ENCODE results near the gene CTRB2.
"Not testable (repeated sequence)": the region's sequence is repeated elsewhere in the genome, so short reads cannot be mapped to it uniquely, and the experiment has no call there.

Gene CTRB2

GRCh38 chr16:75242436-75243078, 35.6 kb upstream of the CTRB2 start:
- DNase-seq (ENCODE audit: low read depth, low spot score): not testable (repeated sequence)

DNA sequence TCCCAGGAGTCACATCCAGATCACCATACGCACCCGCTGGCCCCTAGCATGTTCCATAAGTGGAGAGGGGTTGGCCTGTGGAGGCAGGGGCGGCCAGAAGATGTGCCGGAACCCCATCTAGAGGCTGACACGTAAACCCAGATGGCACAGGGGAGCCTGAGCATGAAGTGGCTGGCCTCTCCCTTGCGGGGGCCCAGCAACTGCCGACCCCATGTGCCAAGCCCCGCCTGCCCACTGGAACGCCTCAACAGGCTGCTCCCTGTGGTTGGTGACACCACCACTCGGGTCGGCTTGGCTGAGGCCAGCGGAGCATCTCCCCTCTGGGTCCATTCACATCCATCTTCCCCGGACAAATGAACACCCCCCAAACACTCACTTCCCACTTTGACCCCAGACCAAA, 35.0 kb upstream of the CTRB2 start:
- DNase-seq (ENCODE audit: low read depth, low spot score): no peak

- no peak for DNase-seq (ENCODE audit: low read depth, low spot score)
Observed at GRCh38 chr16:75241412-75241811, 34.5 kb upstream of the CTRB2 start.

DNA sequence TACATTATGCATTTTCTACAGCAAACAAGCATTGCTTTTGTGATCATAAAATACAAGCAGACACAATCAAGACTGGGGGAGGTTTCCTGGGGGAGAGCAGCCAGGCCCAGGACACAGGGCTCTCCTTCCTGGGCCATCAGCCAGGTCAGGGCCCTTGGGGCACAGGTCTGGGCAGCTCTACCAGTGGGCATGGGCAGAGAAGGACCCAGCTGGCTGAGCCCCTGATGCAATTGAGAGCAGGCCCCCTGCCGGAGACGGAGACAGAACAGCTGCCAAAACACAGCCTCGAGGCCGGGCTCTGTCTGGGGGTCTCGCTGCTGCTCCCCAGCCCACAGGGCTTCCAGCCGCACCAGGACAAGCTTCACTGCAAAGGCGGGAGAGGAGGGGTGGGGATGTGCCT, 33.7 kb upstream of the CTRB2 start:
- not testable (repeated sequence) for DNase-seq (ENCODE audit: low read depth, low spot score)

GRCh38 chr16:75239542-75240122, 32.7 kb upstream of the CTRB2 start:
- no peak for DNase-seq (ENCODE audit: low read depth, low spot score)

DNA sequence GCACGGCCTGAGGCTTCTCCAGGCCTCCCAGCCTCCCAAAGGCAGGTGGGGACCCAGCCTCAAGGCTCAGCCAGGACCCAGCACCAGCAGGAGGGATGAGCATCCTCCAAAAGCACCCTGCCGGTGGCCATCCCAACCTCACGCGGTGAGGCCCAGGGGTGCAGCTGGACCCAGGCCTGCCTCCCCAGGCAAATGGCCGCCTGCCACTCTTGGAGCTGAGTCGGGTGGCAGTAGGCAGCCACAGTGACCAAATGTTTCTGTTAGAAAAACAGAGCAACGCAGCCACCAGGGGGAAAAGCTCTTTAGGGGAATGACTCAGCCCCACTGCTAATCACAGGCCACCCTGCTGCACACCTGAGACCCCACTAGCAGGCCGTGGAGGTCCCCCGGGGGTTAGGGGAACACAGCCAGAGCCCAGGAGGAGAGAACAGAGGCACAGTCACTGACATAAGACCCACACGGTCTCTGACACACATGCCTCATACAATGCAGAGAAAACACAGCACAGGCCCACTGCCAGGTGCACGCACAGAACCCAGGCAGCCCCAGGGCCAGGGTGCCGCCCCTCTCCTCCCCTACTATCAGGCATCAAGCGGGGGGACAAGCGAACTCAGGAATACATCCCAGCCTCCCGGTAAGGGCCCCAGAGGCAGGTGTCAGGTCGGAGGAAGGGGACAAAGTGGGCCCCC, 32.0 kb upstream of the CTRB2 start:
- no peak for DNase-seq (ENCODE audit: low read depth, low spot score)

GRCh38 chr16:75238132-75238852, 31.3 kb upstream of the CTRB2 start:
- DNase-seq (ENCODE audit: low read depth, low spot score): no peak

DNA sequence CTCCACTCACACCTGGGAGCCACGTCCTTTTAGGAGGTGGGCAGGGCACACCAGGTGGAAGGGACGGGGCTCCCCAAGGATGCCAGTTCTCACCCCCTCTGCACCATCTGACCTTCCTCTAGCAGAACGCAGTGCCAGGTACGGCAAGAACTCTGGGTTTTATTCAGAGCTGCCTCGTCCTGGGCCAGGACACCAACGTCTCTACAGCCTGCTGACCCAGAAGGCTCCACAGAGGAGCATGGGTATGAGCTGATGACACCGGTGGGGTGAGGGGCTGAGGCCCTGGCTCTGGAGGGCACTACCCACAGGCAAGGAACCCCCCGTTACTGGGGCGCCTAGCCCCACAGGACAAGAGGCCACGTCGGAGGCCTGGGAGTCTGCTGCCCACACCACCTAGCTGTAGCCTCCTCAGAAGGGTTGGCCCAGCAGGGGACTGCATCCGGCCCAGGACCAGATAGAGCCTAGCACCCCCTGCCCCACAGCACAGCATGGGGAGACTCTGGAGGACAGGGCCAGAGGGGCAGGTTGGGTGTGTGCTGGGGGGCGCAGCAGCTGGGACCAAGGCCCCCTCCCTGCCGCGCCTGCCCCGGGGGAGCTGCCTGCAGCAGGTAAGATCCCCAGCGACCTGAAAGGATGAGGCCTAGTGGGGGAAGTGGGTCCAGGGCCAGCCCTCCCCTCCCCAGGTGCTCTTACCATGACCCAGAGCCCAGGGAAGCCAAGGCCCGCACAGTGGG, 30.6 kb upstream of the CTRB2 start:
- DNase-seq (ENCODE audit: low read depth, low spot score): no peak

- no peak for DNase-seq (ENCODE audit: low read depth, low spot score)
Observed at GRCh38 chr16:75236736-75237397, 29.9 kb upstream of the CTRB2 start.

DNA sequence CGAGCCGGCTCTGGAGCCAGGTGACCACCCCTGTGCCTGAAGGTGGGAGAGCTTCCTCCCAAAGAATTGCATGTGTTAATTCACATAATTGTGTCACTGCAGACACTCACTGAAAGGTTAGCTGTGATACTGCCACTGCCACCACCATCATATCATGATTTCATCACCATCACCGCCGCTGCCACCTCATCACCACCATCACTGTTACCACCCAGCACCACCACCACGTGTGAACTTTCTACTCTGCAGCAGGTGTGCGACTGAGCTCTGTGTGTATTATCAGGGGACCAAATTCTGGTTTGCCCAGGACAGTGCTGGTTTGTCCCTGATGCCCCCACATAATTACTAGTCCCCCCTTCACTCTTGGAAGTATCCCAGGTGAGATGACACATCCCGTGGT, 29.3 kb upstream of the CTRB2 start:
- DNase-seq (ENCODE audit: low read depth, low spot score): no peak

GRCh38 chr16:75235721-75236193, 28.8 kb upstream of the CTRB2 start:
- no peak for DNase-seq (ENCODE audit: low read depth, low spot score)

DNA sequence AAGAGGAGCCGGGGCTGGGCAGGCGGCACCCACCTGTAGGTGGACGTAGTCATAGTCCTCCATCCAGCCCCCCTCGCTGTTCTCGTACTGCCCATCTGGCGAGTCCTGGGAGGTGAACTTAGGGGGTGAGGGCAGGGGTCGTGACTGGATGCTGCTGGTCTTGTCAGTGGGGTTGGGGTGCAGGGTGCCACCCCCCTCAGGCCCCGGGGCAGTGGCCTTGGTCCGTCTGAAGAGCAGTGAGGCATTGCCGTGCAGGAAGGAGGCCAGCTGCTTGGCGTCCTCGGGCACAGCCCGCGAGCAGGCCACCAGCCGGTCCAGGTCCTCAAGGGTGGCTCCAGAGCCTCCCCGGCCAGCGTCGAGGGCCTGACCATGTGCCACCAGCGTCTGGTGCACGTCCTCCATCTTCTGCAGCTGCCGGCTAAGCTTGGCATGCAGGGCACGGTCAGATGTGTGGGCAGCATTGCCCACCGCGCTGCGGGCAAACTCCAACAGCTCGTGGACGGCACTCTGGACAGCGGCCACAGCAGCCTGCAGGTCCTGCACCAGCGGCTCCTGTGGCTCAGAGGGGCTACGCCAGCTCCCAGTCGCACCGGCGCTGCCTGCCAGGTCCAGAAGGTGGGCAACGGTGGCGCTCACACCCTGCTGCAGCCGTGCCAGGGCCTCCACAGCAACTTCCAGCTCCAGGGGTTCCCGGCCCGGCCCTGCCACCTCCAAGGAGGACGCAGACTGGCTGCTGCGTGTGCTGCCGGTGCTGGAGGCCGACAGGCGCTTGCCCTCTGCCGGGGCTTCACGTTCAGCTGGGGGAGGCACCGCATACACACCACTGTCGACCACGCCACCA, 28.1 kb upstream of the CTRB2 start:
- DNase-seq (ENCODE audit: low read depth, low spot score): no peak

- DNase-seq (ENCODE audit: low read depth, low spot score): no peak
Observed at GRCh38 chr16:75233611-75233938, 26.6 kb upstream of the CTRB2 start.

DNA sequence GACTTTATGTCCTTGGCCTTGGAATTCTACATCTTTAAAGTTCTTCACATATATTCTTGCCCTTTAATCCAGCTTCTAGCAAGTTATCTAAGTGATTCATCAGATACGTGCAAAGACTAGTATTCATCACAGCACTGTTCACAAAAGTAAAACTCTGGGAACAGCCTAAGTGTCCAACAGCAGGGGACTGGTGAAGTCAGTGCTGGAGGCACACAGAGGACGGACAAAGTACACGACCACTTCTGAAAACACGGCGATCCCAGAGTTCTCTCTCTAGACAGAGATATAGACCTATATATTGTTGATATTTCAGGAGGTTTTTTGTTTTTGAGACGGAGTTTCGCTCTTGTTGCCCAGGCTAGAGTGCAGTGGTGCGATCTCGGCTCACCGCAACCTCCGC, 24.6 kb upstream of the CTRB2 start:
- DNase-seq (ENCODE audit: low read depth, low spot score): no peak

DNA sequence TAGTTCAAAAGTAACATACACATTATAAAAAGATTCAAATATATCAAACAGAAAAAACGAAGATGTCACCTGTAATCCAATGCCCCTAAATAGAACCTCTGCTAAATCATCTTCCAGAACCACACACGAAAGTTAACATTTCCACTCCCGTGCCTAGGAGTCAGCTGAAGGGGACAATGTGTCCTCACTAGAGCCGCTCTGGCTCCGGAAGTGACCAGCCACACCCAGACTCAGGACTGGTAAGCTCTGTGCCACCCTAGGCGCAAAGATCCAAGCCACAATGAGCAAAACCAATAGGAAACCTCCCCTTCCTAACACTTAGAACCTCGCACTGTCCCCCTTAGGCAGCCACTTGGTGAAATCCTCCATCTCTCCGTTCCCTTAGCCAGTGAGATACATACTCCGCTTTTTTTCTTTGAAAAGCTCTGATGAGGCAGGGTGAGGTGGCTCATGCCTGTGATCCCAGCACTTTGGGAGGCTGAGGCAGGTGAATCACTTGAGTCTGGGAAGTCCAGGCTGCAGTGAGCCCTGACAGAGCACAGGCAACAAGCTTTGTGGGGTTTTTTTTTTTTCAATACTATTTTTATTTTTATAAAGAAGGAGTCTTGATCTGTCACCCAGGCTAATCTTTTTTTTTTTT, 23.6 kb upstream of the CTRB2 start:
- no peak for DNase-seq (ENCODE audit: low read depth, low spot score)

DNA sequence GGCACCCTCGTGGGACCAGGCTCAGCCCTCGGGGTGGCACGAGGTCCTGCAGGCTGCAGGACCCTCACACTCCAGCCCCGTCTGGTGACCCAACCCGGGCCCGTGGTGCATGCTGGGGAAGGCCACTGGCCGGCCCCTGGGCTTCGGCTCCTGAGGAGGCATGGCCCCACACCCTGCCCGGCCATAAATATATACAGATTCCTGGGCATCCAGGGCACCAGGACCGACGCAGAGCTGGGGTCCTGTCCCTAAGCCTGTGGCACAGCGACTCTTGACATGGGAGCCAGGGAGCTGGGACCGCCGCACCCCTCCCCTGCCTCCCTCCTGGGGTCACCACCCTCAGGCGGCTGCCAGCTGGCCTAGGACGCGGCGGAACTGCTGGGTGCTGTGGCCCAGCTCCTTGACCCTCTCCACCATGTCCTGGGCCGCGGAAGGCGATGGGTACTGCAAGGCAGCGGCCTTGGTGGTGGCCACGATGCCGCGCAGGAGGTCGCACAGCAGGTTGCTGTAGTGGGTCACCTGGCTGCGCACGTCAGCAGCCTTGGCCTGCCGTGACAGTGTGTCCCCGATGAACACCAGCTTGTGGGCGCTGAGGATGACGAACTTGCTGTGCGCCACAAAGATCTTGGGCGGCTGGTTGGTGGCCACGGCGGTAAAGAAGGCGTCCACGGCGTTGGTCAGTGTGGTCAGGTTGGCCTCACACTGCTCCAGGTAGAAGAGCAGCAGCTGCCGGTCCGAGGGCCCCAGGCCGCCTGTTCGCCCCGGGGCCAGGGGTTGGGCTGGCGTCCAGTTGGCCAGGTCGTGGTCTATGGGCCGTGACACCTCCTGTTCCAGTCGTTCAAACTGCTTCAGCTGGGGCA, 22.4 kb upstream of the CTRB2 start:
- no peak for DNase-seq (ENCODE audit: low read depth, low spot score)

GRCh38 chr16:75228143-75228976, 21.4 kb upstream of the CTRB2 start:
- DNase-seq (ENCODE audit: low read depth, low spot score): no peak
